A673 (cell line): ENCODE data around the gene PAPOLA. TPM values are rescaled to one million over a fixed set of nuclear protein-coding genes. Genes with fewer than 3 reads are reported as not detected.

Experiments used
- BruUV-seq: library from RNA; stranded (reverse); fragments of 400-500 nt; replicated peaks from 2 replicates; lab custom pipeline; 2021; lab: Mats Ljungman, UMichigan
- CTCF ChIA-PET: fragments of 300-600 bp; sonication (Branson Sonifier 250); formaldehyde crosslinking; loops from one replicate; lab custom pipeline; 2022; ENCODE audit warnings: antibody characterized with exemption; lab: Charles Lee
- POLR2A ChIA-PET: fragments of 300-600 bp; sonication (Branson Sonifier 250); formaldehyde crosslinking; loops from one replicate; lab custom pipeline; 2022; ENCODE audit warnings: antibody characterized with exemption; ENCODE audit not compliant: low non-redundant PET; lab: Charles Lee
- DNase-seq: peaks from one replicate; pipeline ENCODE4 v3.0.0-alpha.2; 2015; ENCODE audit warnings: low spot score
- H3K27ac ChIP-seq: fragments of 200-600 bp; sonication (generic); 2 replicates; pipeline ENCODE4 v1.5.1; 2016; ENCODE audit warnings: mixed run types, low read depth, mild to moderate bottlenecking, mixed read lengths, antibody characterized with exemption, low read length; ENCODE audit not compliant: poor library complexity, severe bottlenecking
- H3K27me3 ChIP-seq: fragments of 200-600 bp; sonication (generic); replicated peaks from 2 replicates; pipeline ENCODE4 v1.6.1; 2017; ENCODE audit warnings: mixed run types, low read depth, mild to moderate bottlenecking, mixed read lengths, antibody characterized with exemption, low read length; ENCODE audit not compliant: insufficient read depth, poor library complexity
- H3K36me3 ChIP-seq: fragments of 200-600 bp; sonication (generic); 2 replicates; pipeline ENCODE4 v1.6.1; 2016; ENCODE audit warnings: mixed run types, mild to moderate bottlenecking, mixed read lengths, antibody characterized with exemption, low read length; ENCODE audit not compliant: insufficient read depth, poor library complexity, severe bottlenecking
- H3K4me1 ChIP-seq: fragments of 200-600 bp; sonication (generic); 2 replicates; pipeline ENCODE4 v1.6.1; 2017; ENCODE audit warnings: mixed run types, mild to moderate bottlenecking, mixed read lengths, antibody characterized with exemption, low read length; ENCODE audit not compliant: insufficient read depth, poor library complexity, severe bottlenecking
- H3K4me3 ChIP-seq: fragments of 200-600 bp; sonication (generic); 2 replicates; pipeline ENCODE4 v1.5.1; 2016; ENCODE audit warnings: low read depth, mixed run types, mild to moderate bottlenecking, mixed read lengths, low read length; ENCODE audit not compliant: poor library complexity, severe bottlenecking
- H3K9me3 ChIP-seq: fragments of 200-600 bp; sonication (generic); 2 replicates; pipeline ENCODE4 v1.6.1; 2016; ENCODE audit warnings: mixed run types, low read depth, mild to moderate bottlenecking, mixed read lengths, antibody characterized with exemption, low read length; ENCODE audit not compliant: poor library complexity, severe bottlenecking
- EZH2 ChIP-seq: fragments of 200-600 bp; sonication (generic); IDR thresholded peaks from 2 replicates; pipeline ENCODE4 v1.6.1; 2017; ENCODE audit warnings: borderline replicate concordance, low read depth, mild to moderate bottlenecking, mixed read lengths, antibody characterized with exemption, low read length; ENCODE audit not compliant: poor library complexity, severe bottlenecking
- intact Hi-C: fragments of 100-400 bp; cut with micrococcal nuclease; formaldehyde crosslinking; loops from one replicate; pipeline ENCODE4 v1.10.0; 2022; ENCODE audit not compliant: unreplicated experiment
- total RNA-seq: library from RNA; stranded (reverse); gene quantifications from 2 replicates; pipeline ENCODE4 v1.2.3, GENCODE V29; 2021
- TF ChIP-seq, protein P1 (sequence below): fragments of 300-800, 200-600 bp; sonication (generic); conservative IDR thresholded peaks from 2 replicates; pipeline ENCODE4 v1.5.1; 2017; ENCODE audit warnings: low read depth, mild to moderate bottlenecking, antibody characterized with exemption, low read length, moderate library complexity, mixed read lengths

PAPOLA gene
- total RNA-seq, 1 experiment from 2014 or later = 337 TPM

DNA sequence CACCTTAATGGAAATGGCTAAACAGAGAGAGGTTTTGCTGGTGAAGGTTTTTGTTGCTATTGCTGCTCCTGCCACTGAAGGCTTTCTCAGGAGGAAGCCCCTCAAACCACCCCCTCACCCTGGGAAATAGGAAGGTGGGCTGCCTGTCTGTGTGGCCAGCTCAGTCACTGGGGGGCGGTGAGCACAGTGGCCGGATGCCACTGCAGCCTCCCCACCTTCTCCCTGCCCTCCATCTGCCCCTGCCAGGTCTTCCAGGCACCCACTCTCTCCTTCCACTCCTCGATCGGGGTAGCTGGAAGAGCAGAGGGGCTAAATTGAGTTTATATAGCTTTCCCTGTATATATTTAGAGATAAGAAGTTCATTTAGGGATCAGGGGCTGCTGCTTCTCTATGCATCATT is 80.8 kb downstream of the PAPOLA start:
- ChIA-PET CTCF (no interaction called here), POLR2A (no interaction called here)
- BruUV-seq = no TSS peak
- H3K27me3 ChIP-seq = no peaks in the 10 kb centered on the region
- TF ChIP-seq EZH2 = no peak
- TF ChIP-seq, protein P1, sequence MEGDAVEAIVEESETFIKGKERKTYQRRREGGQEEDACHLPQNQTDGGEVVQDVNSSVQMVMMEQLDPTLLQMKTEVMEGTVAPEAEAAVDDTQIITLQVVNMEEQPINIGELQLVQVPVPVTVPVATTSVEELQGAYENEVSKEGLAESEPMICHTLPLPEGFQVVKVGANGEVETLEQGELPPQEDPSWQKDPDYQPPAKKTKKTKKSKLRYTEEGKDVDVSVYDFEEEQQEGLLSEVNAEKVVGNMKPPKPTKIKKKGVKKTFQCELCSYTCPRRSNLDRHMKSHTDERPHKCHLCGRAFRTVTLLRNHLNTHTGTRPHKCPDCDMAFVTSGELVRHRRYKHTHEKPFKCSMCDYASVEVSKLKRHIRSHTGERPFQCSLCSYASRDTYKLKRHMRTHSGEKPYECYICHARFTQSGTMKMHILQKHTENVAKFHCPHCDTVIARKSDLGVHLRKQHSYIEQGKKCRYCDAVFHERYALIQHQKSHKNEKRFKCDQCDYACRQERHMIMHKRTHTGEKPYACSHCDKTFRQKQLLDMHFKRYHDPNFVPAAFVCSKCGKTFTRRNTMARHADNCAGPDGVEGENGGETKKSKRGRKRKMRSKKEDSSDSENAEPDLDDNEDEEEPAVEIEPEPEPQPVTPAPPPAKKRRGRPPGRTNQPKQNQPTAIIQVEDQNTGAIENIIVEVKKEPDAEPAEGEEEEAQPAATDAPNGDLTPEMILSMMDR = no peak
- no peak overlapping the region for H3K27ac ChIP-seq
- no peak overlapping the region for H3K4me3 ChIP-seq
- DNase-seq = no peak
- no peaks in the 10 kb centered on the region for H3K9me3 ChIP-seq
- no peaks in the 10 kb centered on the region for H3K36me3 ChIP-seq
- intact Hi-C loops = no loop called here
- peaks cover 17% of the 10 kb centered on the region for H3K4me1 ChIP-seq

DNA sequence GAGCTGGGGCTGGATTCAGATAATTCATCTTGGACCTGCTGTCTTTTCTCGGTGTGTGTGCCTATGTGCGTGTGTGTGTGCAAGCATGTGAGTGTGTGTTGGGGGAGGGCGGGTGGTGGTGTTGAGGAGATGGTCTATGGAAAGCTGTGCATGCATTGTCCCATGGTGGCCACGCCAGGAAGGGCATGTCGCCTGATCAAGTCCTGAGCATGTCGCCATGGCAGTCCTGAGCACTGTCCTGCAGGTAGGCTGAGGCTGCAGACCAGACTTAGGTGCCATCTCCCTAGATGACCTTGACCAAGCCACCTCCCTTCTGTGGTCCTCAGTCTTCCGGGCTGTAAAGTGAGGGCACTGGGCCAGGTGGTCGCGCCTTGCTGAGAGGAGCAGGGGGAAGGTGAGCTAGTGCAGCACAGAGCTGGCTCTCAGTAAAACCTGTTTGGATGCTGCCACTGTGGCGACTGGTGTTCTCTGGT is 81.4 kb downstream of the PAPOLA start:
- no peak overlapping the region for H3K27ac ChIP-seq
- intact Hi-C loops = no loop called here
- BruUV-seq = no TSS peak
- no peaks in the 10 kb centered on the region for H3K9me3 ChIP-seq
- no peak overlapping the region for H3K4me3 ChIP-seq
- TF ChIP-seq EZH2 = no peak
- TF ChIP-seq, protein P1 = no peak
- no peak for DNase-seq
- POLR2A ChIA-PET = no interaction called here
- CTCF ChIA-PET = no interaction called here
- no peaks in the 10 kb centered on the region for H3K36me3 ChIP-seq
- no peaks in the 10 kb centered on the region for H3K27me3 ChIP-seq
- H3K4me1 ChIP-seq = peaks cover 17% of the 10 kb centered on the region

- H3K27ac ChIP-seq = no peak overlapping the region
- peak; percentile 55 for DNase-seq
- no peaks in the 10 kb centered on the region for H3K9me3 ChIP-seq
- no peaks in the 10 kb centered on the region for H3K36me3 ChIP-seq
- peaks cover 17% of the 10 kb centered on the region for H3K4me1 ChIP-seq
- TF ChIP-seq, protein P1 = peak; percentile 58
- TF ChIP-seq EZH2 = no peak
- no peak overlapping the region for H3K4me3 ChIP-seq
- CTCF ChIA-PET = no interaction called here
- H3K27me3 ChIP-seq = no peaks in the 10 kb centered on the region
- POLR2A ChIA-PET = no interaction called here
- BruUV-seq = no TSS peak
- intact Hi-C loops = no loop called here
Observed at GRCh38 chr14:96584199-96584906, 82.2 kb downstream of the PAPOLA start.
